Caki2 (cell line): ENCODE measurements around the gene CHST2. TPM values are rescaled to one million over a fixed set of nuclear protein-coding genes. Genes with fewer than 3 reads are reported as not detected.

ENCODE experiments used
- DNase-seq: peaks from one replicate; pipeline ENCODE4 v3.0.0-alpha.2; 2015; ENCODE audit warnings: low read depth
- in situ Hi-C: cut with HindIII; loops from 2 replicates; pipeline ENCODE4 v1.10.0; 2016; ENCODE audit warnings: low sequenced_read_pairs, low pct_unique_long_range_greater_than_20kb, mixed read lengths
- total RNA-seq: library from RNA; depleted of rRNA; stranded (reverse); fragments of >200 nt; shearing (Covaris generic); gene quantifications from 2 replicates; pipeline ENCODE4 v1.2.3, GENCODE V29; 2014; ENCODE audit warnings: low replicate concordance

The CHST2 gene
- total RNA-seq, 1 experiment from 2014 or later = 13.1 TPM

- no peak for DNase-seq
- in situ Hi-C loops = no loop called here
These were observed 3.9 kb downstream of the CHST2 start for GRCh38 chr3:143123353-143123984.

DNA sequence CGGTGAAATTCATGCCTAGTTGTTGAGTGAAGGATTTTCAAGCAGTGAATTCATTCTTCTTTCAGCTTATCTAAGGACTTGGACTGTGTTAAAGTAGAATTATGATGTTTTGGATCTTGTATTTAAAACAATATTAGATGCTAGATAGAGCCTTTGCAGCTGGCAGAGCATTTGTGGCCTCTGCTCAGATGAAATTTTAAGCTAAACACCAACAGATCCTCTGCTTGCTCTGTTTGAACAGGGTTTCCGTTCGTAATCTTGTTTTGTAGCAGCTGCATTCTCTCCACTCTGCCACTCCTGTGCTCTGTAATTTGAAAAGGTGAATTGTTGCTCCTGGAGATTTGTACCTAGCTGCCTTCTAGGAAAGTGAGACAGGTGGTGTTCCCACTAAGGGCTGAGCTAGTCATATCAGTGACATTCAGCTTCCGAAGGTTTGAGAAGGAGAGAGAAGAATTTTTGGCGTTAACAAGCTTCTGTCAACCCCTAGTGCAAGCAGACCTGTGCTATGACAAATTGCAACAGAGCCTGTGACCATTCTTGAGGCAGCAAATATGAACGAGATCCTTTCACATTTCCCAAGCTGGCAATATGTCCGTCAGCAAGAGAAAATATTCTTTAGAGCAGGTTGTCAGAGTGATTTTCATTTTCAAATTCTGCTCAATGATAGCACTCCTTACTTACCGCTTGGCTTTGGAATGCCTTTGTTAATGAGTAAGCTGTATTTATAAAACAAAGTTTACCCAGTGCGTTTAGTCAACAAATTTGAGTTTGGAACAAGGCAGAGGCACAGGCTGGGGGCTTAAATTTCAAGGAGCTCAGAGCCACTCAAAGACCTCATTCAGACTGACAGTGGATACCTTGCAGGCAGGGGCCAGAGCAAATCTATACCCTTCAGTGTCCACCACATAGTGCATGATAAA, 5.3 kb downstream of the CHST2 start:
- DNase-seq = no peak
- in situ Hi-C loops = no loop called here

DNA sequence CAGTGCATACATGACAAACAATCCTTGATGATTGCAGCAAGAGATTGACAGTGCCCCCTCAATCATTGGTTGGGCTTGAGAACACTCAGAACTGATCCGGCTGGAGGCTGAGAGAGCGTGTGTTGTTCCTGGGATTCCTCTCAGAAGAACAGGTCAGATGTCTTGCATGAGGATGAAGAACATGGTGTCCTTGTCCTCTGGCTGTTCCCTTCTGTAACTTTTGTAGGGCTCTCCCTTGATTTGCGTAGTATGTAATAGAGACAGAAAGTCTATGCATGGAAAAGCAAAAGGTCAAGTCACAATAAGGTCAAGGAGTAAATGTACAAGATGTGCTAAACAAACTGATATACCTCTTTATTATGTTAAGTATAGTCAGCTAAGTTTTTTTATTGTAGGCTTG, 8.2 kb downstream of the CHST2 start:
- no peak for DNase-seq
- in situ Hi-C loops = no loop called here

DNA sequence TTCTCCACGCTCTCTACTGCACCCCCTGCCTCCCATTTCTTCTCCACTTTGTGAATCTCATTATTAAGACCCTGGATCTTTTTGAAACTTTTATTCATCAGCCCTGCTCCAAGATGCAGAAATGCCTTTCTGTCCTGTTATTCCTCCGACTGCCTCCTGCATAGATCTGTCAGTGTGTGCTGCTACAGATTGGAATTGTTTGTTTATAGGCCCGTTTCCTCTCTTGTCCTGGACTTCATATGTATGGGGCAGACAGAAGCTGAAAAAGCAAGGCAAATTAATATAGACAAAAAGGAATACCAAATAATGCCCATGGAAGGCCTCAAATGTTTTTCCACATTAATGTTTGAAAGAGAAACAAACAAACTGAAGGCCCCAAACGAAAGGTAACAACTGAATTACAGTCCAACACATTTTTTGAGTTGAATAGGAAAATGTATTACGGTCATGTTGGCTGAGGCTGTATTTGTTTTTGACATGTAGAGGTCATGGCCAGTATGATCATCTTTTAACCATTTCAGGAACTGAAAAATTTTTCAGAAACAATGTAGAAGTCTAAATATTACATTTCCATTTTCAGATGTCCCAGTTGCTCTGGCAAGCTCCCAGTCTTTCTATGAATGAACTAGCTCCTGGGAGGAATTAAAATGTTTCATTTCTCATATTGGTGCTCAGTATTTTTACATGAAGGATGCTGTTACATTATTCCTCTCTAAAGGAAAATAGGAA, 8.8 kb downstream of the CHST2 start:
- in situ Hi-C loops = no loop called here

GRCh38 chr3:143132246-143132980, 12.8 kb downstream of the CHST2 start:
- in situ Hi-C loops = no loop called here
- no peak for DNase-seq

More for the DNA sequence above, 8.8 kb downstream of the CHST2 start:
- DNase-seq = no peak

DNA sequence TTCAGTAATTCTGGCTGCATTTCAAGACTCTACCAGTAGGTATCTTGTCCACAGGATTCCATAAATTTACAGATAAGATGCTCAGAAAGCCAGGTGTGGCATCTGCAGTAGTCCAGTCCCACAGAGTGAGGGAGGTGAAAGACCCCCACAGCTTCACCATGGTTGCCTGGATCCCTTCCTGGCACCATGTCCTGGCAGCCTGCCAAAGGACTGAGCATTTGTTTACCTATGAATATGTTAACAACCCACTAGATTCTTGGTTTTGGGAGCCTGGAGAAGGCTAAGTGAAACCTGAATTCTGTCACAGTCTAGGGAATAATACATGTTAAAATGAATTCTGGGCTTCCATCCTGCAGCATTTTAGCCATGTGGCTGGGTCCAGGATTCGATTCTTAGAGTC, 14.9 kb downstream of the CHST2 start:
- no peak for DNase-seq
- in situ Hi-C loops = no loop called here

DNA sequence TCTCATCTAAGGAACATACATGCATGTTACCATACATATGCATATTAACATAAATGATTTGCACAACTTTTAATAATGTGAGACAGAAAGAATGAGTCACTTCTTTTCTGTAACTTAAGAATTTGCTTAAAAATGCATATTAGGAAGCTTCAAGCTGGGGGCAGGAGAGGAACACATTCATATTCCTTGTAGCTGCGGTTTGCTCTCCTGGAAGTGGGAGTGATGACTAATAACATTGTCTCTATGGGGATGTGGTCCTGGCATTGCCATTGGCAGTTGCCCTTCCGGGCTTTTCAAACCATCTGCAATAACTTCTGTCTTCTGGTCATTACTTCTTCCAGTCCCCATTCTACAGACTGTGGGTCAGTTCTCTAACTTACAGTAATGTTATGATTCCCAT, 15.6 kb downstream of the CHST2 start:
- in situ Hi-C loops = no loop called here
- DNase-seq = peak; percentile 54

GRCh38 chr3:143137435-143138036, 18.0 kb downstream of the CHST2 start:
- in situ Hi-C loops = no loop called here
- no peak for DNase-seq

DNA sequence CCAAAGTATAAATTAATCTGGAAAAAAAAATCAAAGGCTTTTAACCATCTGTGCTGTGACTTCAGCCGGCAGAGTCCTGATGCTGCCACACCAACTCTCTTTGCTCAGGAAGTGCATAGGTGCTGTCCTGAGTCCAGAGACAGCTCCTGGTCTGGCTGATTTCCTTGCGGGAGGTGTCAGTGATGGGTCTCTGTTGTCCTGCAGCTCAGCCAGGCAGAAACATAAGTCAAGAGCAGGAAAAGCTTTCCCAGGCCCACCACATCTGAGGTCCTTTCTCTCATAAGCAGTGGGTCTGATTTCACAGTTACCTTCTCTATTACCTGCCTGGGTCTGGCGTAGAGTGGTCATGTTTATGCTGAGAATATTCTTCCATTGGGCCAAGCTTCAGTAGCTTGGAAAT, 19.4 kb downstream of the CHST2 start:
- no peak for DNase-seq
- in situ Hi-C loops = no loop called here

GRCh38 chr3:143139762-143140161, 20.2 kb downstream of the CHST2 start:
- no peak for DNase-seq
- in situ Hi-C loops = no loop called here

GRCh38 chr3:143140550-143140949, 21.0 kb downstream of the CHST2 start:
- DNase-seq = no peak
- in situ Hi-C loops = no loop called here

DNA sequence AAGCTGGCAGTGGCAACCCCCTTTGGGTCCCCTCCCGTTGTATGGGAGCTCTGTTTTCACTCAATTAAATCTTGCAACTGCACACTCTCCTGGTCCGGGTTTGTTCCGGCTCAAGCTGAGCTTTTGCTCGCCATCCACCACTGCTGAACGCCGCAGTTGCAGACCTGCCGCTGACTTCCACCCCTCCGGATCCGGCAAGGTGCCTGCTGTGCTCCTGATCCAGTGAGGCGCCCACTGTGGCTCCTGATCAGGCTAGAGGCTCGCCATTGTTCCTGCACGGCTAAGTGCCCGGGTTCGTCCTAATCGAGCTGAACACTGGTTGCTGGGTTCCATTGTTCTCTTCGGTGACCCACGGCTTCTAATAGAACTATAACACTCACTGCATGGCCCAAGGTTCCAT, 22.8 kb downstream of the CHST2 start:
- DNase-seq = no peak
- in situ Hi-C loops = no loop called here

DNA sequence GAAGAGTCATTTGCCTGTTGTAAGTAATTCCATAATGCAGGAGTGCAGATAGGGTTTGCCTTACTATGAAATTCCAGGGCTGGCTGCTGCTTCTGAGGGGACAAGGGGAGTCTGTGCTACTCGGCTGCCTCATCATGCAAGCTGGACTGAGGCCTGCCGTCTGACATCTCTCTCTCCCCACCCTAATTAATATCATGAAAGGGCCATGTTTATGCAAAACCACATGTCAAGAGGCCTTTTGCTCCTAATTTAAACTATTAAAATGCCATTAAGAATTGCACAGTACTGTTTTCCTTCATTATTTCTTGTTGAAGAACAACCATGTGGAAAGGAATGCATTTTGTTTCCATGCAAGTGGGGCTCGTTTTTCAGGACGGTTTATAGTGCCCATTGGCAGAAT, 26.3 kb downstream of the CHST2 start:
- DNase-seq = no peak
- in situ Hi-C loops = no loop called here

DNA sequence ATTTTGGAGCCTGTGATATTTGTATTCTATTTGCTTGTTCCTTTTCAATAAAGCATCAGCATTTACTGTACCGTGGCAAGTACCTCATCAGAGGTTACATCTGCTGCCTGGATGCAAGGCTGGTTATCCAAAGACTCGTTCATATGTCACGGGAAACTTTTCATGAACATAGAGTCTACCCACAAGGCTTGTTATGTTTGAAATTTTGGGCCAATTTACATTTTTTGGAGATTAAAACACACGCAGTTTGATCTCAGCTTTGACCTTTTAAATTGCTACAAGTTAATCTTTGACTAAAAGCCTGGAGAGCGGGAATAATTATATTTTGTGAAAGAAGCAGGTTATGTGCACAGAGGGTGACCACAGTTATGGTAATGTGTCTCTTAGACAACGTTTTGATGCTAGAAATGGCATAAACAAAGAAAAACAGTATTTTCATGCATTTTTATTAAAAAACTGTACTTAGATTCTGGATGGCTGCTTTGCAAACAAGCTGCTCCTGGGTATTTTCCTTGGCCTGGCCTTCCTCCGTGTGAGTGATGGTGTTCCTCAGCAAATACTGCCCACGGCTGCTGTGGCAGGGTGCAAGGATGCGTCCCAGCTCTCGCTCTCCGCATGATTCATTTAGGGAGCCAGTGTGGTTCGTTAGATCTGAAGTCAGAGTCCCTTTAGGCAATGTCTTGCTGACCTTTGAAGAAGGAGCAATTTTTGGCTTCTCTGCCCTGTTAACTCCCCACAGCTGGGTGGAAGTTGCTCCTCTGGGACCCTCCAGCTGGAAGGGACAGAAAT, 27.1 kb downstream of the CHST2 start:
- in situ Hi-C loops = no loop called here
- peak; percentile 22 for DNase-seq

GRCh38 chr3:143147707-143148106, 28.1 kb downstream of the CHST2 start:
- no peak for DNase-seq
- in situ Hi-C loops = no loop called here

DNA sequence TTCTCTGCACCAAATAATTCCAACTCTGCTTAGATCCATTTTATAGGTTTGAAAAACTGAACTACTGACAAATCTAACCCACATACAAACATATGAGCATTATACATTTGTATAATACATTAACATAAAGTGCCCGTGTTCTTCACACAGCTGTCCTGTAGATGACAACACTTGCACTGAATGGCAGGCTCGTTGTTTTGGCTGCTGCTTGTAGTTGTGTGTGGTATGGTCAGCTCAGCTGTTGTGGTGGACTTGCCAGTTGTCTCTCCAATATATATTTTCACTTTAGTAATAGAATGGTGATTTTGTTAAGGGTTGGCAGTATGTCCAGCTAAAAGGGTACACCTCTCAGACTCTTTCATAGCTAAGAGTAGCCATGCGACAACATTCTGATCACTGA, 30.5 kb downstream of the CHST2 start:
- in situ Hi-C loops = no loop called here

DNA sequence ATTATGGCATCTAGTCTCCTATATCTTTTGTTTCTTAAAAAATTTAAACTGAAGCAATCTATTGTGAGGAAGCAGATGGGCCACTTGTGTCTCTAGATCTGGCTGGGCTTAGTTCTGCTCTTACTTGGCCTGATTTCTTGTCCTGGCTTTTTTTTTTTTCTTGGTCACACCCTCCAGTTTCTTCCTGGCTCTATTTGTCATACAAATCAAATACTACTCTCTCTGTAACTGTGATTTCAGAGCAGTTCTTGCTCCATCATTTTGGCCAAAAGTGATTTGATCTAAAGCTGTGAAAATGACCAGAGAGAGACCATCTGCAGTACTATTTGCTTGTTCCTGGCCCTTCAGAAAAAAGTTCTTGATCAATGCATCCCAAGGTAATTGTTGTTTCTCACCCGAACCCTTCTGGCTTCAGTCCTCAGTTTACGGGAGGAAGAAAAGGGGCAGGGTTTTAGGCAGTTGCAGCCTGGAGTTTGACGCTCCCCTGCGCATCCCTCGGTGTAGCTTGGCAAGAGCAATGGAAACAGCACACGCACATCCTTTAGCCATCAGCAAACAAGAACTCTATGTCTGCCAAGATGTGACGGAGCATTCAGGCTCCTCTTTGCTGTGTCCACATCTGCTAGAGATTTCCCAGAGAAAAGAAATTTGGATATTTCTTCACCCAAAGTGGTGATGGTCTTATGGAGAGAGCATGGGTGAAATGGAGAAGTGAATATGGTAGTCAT, 31.6 kb downstream of the CHST2 start:
- no peak for DNase-seq
- in situ Hi-C loops = no loop called here

More for the DNA sequence above, 30.5 kb downstream of the CHST2 start:
- no peak for DNase-seq
